GM12872 (cell line): ENCODE data around the gene PHYKPL.

ENCODE experiments used
- TF ChIP-seq, protein P1 (sequence below): IDR thresholded peaks from 3 replicates; pipeline ENCODE4 v1.5.1; 2011; ENCODE audit warnings: low read depth, mild to moderate bottlenecking, low read length, moderate library complexity; ENCODE audit not compliant: insufficient read depth

Gene PHYKPL

DNA sequence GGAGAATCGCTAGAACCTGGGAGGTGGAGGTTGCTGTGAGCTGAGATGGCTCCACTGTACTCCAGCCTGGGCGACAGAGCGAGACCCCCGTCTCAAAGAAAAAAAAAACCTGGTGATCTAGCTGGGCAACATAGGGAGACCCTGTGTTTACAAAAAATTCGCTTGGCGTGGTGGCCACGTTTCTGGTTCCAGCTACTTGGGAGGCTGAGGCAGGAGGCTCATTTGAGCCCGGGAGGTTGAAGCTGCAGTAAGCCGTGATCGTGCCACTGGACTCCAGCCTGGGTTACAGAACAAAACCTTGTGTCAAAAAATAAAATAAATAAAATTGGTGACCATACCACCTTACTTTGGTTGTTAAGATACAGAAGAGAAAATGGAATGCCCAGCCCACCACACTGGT, 30.1 kb downstream of the PHYKPL start:
- TF ChIP-seq, protein P1, sequence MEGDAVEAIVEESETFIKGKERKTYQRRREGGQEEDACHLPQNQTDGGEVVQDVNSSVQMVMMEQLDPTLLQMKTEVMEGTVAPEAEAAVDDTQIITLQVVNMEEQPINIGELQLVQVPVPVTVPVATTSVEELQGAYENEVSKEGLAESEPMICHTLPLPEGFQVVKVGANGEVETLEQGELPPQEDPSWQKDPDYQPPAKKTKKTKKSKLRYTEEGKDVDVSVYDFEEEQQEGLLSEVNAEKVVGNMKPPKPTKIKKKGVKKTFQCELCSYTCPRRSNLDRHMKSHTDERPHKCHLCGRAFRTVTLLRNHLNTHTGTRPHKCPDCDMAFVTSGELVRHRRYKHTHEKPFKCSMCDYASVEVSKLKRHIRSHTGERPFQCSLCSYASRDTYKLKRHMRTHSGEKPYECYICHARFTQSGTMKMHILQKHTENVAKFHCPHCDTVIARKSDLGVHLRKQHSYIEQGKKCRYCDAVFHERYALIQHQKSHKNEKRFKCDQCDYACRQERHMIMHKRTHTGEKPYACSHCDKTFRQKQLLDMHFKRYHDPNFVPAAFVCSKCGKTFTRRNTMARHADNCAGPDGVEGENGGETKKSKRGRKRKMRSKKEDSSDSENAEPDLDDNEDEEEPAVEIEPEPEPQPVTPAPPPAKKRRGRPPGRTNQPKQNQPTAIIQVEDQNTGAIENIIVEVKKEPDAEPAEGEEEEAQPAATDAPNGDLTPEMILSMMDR, result no peak

DNA sequence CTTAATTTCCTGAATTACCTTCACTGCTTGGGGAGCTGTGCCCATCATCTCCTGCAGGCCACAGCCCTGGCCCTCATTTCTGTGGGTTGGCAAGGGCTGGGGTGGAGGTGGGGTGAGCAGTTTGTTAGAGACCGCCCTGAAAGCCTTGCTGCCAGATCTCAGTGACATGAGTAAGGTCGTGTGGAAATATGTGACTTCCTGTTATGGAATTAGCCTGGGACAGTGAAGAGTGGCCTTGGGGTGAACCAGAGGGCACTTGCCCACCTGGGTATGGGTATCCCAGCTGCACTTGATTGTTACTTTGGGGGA, 30.7 kb downstream of the PHYKPL start:
- TF ChIP-seq, protein P1, result no peak

DNA sequence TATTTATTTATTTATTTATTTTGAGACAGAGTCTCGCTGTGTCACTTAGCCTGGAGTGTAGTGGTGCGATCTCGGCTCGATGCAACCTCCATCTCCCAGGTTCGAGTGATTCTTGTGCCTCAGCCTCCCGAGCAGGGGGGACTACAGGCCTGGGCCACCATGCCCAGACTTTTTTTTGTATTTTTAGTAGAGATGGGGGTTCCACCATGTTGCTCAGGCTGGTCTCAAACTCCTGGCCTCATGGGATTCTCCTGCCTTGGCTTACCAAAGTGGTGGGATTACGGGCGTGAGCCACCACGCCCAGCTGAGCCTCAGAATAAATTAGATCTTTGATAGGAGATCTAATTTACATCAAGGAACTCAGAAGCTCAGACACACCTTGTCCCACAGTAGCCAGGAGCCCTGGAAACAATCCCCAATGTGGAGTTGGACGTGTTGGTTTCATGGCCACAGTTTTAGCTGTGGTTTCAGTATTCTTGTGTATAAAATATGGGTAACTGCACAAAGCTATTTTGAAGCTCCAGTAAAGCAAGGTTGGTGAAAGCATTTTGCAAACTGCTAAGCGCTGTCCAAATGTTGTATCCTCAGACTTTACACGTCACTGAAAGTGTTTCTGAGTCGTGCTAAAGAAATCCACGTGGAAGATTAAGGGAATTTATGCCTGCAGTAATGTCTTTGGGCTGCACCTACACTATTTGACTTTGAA, 31.2 kb downstream of the PHYKPL start:
- TF ChIP-seq, protein P1, result no peak

DNA sequence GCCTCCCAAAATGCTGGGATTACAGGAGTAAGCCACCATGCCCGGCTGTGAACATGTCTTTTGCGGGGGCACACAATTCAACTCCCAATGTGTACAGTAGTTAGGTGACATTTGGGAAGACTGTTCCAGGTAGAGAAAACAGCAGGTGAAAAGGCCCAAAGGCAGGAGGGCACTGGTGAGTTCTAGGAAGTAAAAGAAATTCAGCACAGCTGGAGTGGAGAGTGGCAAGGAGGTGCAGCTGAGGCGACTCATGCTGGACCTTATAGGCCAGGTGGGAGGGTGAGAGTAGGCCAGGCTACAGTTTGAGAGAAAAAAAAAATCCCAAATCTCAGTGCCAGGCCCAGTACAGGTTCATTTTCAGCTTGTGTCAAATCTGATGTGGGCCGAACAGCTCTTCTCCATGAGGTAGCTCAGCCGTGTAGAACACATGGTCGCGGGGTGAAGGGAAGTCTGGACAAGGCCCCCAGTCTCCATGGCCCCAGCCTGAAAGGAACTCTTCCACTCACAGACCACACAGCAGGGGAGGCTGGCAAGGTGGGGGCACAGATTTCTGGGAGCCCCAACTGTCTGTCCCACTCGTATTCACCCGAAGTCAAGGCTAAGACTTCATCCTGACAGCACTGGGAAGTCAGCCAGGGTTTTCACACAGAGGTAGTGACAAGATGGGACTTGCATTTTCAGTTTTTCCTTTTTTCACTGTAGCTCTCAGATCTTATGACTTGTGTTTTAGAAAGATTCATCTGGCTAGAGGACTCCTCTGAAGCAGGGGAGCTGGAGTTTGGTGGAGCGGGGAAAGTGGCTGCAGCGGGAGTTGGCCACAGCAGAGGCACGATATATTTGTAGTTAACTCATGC, 32.8 kb downstream of the PHYKPL start:
- TF ChIP-seq, protein P1, result no peak

DNA sequence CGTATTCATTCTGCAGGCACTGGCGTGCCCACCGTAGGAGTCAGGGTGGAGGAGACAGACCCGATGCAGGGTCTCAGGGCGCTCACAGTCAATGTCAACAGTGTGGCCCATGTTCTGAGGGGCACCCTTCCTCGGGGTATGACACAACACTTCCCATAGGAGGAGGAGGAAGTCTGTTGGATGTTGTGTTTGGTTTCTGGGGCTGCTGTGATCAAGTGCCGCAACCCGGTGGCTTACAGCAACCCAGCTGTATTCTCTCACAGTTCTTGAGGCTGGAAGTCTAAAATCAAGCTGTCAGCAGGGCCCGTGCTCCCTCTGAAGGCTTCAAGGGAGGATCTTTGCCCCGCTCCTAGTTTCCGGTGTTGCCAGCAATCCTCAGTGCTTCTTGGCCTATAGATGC, 33.9 kb downstream of the PHYKPL start:
- TF ChIP-seq, protein P1, result no peak

DNA sequence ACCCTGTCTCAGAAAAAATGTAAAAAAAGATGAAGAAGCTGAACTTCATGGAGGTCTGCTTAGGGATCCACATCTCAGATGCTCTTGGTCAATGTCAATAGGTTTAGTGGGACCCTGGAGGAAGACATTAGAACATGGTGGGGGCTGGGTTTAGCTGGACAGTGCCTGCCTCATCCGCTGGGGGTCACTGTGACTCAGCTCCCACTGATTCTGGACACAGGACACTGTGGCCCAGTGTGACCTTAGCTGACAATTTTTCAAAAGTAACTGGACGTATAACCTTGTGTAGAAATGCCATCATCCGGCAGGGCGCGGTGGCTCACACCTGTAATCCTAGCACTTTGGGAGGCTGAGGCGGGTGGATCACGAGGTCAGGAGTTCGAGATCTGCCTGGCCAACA, 35.6 kb downstream of the PHYKPL start:
- TF ChIP-seq, protein P1, result peak; percentile 67

DNA sequence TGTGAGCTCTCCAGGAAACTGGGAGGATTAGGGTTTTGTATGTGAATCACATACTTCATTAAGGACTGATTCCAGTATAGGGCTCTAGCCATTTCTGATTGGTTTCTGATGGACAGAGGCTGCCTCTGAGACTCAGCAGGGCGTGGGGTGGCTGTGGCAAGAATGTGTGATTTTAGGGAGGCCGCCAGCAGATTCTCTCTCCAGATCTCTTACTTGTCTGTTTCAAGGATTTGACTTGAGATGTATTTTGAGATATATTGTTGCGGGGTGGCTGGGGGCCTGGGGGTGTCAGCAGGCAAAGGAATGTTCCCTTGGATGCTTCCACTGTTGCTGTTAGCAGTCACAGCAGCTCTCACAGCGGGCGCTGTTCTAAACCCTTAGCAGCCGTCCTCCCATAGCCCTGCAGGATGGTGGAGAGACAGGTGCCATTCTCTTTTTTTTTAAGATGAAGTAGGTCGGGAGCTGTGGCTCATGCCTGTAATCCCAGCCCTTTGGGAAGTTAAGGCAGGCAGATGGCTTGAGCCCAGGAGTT, 36.3 kb downstream of the PHYKPL start:
- TF ChIP-seq, protein P1, result no peak
